ENCODE results near the gene NQO1. TPM values are rescaled to one million over a fixed set of nuclear protein-coding genes. Genes with fewer than 3 reads are reported as not detected.

NQO1 gene
- total and polyA plus RNA-seq, 2 of the 13 experiments (the other 11 are each of a cell fraction or from before 2014, with no cell fraction given) = 464 to 1,060 TPM

GRCh38 chr16:69754469-69755310 lies 28.3 kb upstream of the NQO1 start, which contains the start of gene NOB1 (continued):
- no peak for TF ChIP-seq NFIC (IDR thresholded peaks at IDR 0.05; ENCODE audit: low read length)
- TF ChIP-seq ZFP36 (IDR thresholded peaks at IDR 0.05; ENCODE audit: borderline replicate concordance, low read depth, low read length, partially characterized antibody) = peak; percentile 29
- TF ChIP-seq ZNF34 (CRISPR knock-in tag; IDR thresholded peaks at IDR 0.05; ENCODE audit: borderline replicate concordance) = peak; percentile 85
- TF ChIP-seq ZNF674 (CRISPR knock-in tag; IDR thresholded peaks at IDR 0.05; ENCODE audit: low read depth) = 0 out of 2 replicates have a peak, but pooled peaks have one; percentile 93
- peak; percentile 67; the same call in 1 of the 2 replicates for TF ChIP-seq RFXAP (CRISPR knock-in tag; IDR thresholded peaks at IDR 0.05; ENCODE audit: borderline replicate concordance)
- peak; percentile 46 for TF ChIP-seq BCL6 (CRISPR knock-in tag; IDR thresholded peaks at IDR 0.05)
- TF ChIP-seq, protein P1, sequence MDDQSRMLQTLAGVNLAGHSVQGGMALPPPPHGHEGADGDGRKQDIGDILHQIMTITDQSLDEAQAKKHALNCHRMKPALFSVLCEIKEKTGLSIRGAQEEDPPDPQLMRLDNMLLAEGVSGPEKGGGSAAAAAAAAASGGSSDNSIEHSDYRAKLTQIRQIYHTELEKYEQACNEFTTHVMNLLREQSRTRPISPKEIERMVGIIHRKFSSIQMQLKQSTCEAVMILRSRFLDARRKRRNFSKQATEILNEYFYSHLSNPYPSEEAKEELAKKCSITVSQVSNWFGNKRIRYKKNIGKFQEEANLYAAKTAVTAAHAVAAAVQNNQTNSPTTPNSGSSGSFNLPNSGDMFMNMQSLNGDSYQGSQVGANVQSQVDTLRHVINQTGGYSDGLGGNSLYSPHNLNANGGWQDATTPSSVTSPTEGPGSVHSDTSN (CRISPR knock-in tag; IDR thresholded peaks at IDR 0.05; ENCODE audit: borderline replicate concordance) = no peak
- no peak; the same call in 1 of the 2 replicates for TF ChIP-seq ZNF326 (CRISPR knock-in tag; IDR thresholded peaks at IDR 0.05; ENCODE audit: borderline replicate concordance)
- TF ChIP-seq, protein P2, sequence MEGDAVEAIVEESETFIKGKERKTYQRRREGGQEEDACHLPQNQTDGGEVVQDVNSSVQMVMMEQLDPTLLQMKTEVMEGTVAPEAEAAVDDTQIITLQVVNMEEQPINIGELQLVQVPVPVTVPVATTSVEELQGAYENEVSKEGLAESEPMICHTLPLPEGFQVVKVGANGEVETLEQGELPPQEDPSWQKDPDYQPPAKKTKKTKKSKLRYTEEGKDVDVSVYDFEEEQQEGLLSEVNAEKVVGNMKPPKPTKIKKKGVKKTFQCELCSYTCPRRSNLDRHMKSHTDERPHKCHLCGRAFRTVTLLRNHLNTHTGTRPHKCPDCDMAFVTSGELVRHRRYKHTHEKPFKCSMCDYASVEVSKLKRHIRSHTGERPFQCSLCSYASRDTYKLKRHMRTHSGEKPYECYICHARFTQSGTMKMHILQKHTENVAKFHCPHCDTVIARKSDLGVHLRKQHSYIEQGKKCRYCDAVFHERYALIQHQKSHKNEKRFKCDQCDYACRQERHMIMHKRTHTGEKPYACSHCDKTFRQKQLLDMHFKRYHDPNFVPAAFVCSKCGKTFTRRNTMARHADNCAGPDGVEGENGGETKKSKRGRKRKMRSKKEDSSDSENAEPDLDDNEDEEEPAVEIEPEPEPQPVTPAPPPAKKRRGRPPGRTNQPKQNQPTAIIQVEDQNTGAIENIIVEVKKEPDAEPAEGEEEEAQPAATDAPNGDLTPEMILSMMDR (CRISPR knock-in tag; IDR thresholded peaks at IDR 0.05) = peak; percentile 100
- peak; percentile 71; the same call in 1 of the 2 replicates for TF ChIP-seq REXO4 (CRISPR knock-in tag; IDR thresholded peaks at IDR 0.05; ENCODE audit: borderline replicate concordance)
- peak; percentile 99; the same call in 1 of the 2 replicates for TF ChIP-seq ZNF350 (CRISPR knock-in tag; IDR thresholded peaks at IDR 0.05; ENCODE audit: borderline replicate concordance, low read depth)
- peak; percentile 70; the same call in 1 of the 2 replicates for TF ChIP-seq ZNF503 (CRISPR knock-in tag; IDR thresholded peaks at IDR 0.05)
- TF ChIP-seq KMT2B (CRISPR knock-in tag; IDR thresholded peaks at IDR 0.05) = peak; percentile 69; the same call in 1 of the 2 replicates
- TF ChIP-seq TCF7L2 (IDR thresholded peaks at IDR 0.05; ENCODE audit: low read depth, low read length) = no peak
- TF ChIP-seq, protein P3, sequence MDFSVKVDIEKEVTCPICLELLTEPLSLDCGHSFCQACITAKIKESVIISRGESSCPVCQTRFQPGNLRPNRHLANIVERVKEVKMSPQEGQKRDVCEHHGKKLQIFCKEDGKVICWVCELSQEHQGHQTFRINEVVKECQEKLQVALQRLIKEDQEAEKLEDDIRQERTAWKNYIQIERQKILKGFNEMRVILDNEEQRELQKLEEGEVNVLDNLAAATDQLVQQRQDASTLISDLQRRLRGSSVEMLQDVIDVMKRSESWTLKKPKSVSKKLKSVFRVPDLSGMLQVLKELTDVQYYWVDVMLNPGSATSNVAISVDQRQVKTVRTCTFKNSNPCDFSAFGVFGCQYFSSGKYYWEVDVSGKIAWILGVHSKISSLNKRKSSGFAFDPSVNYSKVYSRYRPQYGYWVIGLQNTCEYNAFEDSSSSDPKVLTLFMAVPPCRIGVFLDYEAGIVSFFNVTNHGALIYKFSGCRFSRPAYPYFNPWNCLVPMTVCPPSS (IDR thresholded peaks at IDR 0.05) = no peak
- peak; percentile 96 for TF ChIP-seq SALL1 (CRISPR knock-in tag; IDR thresholded peaks at IDR 0.05)
- TF ChIP-seq PHF21A (CRISPR knock-in tag; IDR thresholded peaks at IDR 0.05) = peak; percentile 89
- TF ChIP-seq ZBTB34 (CRISPR knock-in tag; IDR thresholded peaks at IDR 0.05) = peak; percentile 87

Data from HepG2 (cell line).